ENCODE measurements around the gene MORC1.
"Not testable (repeated sequence)": the region's sequence is repeated elsewhere in the genome, so short reads cannot be mapped to it uniquely, and the experiment has no call there.

MORC1 gene

GRCh38 chr3:109117939-109118338, at the start of gene MORC1:
Gene MORC1, minus strand, starts transcription at chr3:109118134. Its CDS starts 75 bp downstream, at chr3:109118059.
- DNase-seq: no peak

GRCh38 chr3:109165905-109166304, 48.0 kb upstream of the MORC1 start:
- no peak for DNase-seq

- no peak for DNase-seq
Observed at GRCh38 chr3:109161487-109162123, 43.7 kb upstream of the MORC1 start.

GRCh38 chr3:109155828-109156227, 37.9 kb upstream of the MORC1 start:
- no peak for DNase-seq

GRCh38 chr3:109154979-109155378, 37.0 kb upstream of the MORC1 start:
- DNase-seq: no peak

- no peak for DNase-seq
Observed at GRCh38 chr3:109152320-109152719, 34.4 kb upstream of the MORC1 start.

GRCh38 chr3:109149078-109149477, 31.1 kb upstream of the MORC1 start:
- DNase-seq: no peak

GRCh38 chr3:109143646-109144045, 25.7 kb upstream of the MORC1 start:
- DNase-seq: no peak

- no peak for DNase-seq
Observed at GRCh38 chr3:109140318-109140717, 22.4 kb upstream of the MORC1 start.

GRCh38 chr3:109137761-109138160, 19.8 kb upstream of the MORC1 start:
- no peak for DNase-seq

GRCh38 chr3:109136523-109136922, 18.6 kb upstream of the MORC1 start, which contains the start of gene C3orf85:
Gene C3orf85, plus strand, starts transcription at chr3:109136719. Its CDS starts 129 bp downstream, at chr3:109136848.
- DNase-seq: no peak

GRCh38 chr3:109133474-109133816, 15.5 kb upstream of the MORC1 start:
- not testable (repeated sequence) for DNase-seq

- no peak for DNase-seq
Observed at GRCh38 chr3:109132801-109133473, 15.0 kb upstream of the MORC1 start.

- DNase-seq: no peak
Observed at GRCh38 chr3:109131276-109131675, 13.3 kb upstream of the MORC1 start.

- no peak for DNase-seq
Observed at GRCh38 chr3:109127553-109127952, 9.6 kb upstream of the MORC1 start.

- no peak for DNase-seq
Observed at GRCh38 chr3:109125902-109126301, 8.0 kb upstream of the MORC1 start.

- DNase-seq: no peak
Observed at GRCh38 chr3:109122690-109123089, 4.8 kb upstream of the MORC1 start.

GRCh38 chr3:109118584-109118983, 650 bp upstream of the MORC1 start:
- DNase-seq: no peak

GRCh38 chr3:109116031-109116430, 1.9 kb downstream of the MORC1 start:
- DNase-seq: no peak

- DNase-seq: no peak
Observed at GRCh38 chr3:109115451-109115850, 2.5 kb downstream of the MORC1 start.

- DNase-seq: no peak
Observed at GRCh38 chr3:109114746-109115145, 3.2 kb downstream of the MORC1 start.

- DNase-seq: no peak
Observed at GRCh38 chr3:109112946-109113760, 4.8 kb downstream of the MORC1 start.

- DNase-seq: no peak
Observed at GRCh38 chr3:109109574-109109973, 8.4 kb downstream of the MORC1 start.

GRCh38 chr3:109098079-109098644, 19.8 kb downstream of the MORC1 start:
- no peak for DNase-seq

Measured in NCI-H1930 (cell line).